HL-60 (cell line): ENCODE data around the gene BPHL.
"Not testable (repeated sequence)": the region's sequence is repeated elsewhere in the genome, so short reads cannot be mapped to it uniquely, and the experiment has no call there.

Source experiments
- DNase-seq, 2 experiments: peaks; one replicate each; pipeline ENCODE4 v3.0.0-alpha.2; 2010 to 2020; ENCODE audit warnings: low read depth in 1 of 2, low spot score in 1 of 2
- H3K27ac ChIP-seq: fragments of 250-450 bp; sonication (Bioruptor Pico); replicated peaks from 2 replicates; pipeline ENCODE4 v1.5.1; 2020; ENCODE audit warnings: mild to moderate bottlenecking, moderate library complexity
- H3K27me3 ChIP-seq: fragments of 250-450 bp; sonication (Bioruptor Pico); 2 replicates; pipeline ENCODE4 v1.5.1; 2021; ENCODE audit warnings: mild to moderate bottlenecking, moderate library complexity; ENCODE audit not compliant: insufficient read depth, poor library complexity, severe bottlenecking
- H3K4me3 ChIP-seq: replicated peaks from 2 replicates; pipeline ENCODE4 v1.5.1; 2011; ENCODE audit warnings: mild to moderate bottlenecking, control low read depth, low read length; ENCODE audit not compliant: insufficient read depth
- CTCF ChIP-seq: IDR thresholded peaks from one replicate; pipeline ENCODE4 v1.5.1; 2011; ENCODE audit warnings: low read length, control low read depth, inconsistent platforms; ENCODE audit not compliant: insufficient read depth
- GABPA ChIP-seq: IDR thresholded peaks from 2 replicates; pipeline ENCODE4 v1.6.1; 2012; ENCODE audit warnings: low read depth
- POLR2AphosphoS5 ChIP-seq: IDR thresholded peaks from 2 replicates; pipeline ENCODE4 v1.6.1; 2012; ENCODE audit warnings: low read depth
- REST ChIP-seq: IDR thresholded peaks from 2 replicates; pipeline ENCODE4 v1.6.1; 2012; ENCODE audit warnings: low read depth; ENCODE audit not compliant: insufficient replicate concordance
- SPI1 ChIP-seq: IDR thresholded peaks from 2 replicates; pipeline ENCODE4 v1.6.1; 2012; ENCODE audit warnings: low read depth, mild to moderate bottlenecking, borderline replicate concordance

The BPHL gene

GRCh38 chr6:3195420-3195694 lies 76.8 kb downstream of the BPHL start:
- Histone ChIP-seq H3K4me3 (no peak overlapping the region), H3K27ac (no peak overlapping the region), H3K27me3 (no peaks in the 10 kb centered on the region)
- no peak for DNase-seq
- no peak for TF ChIP-seq SPI1
- no peak for TF ChIP-seq GABPA
- no peak for TF ChIP-seq CTCF
- no peak for TF ChIP-seq POLR2AphosphoS5
- TF ChIP-seq REST = no peak

GRCh38 chr6:3195695-3196497 lies 77.4 kb downstream of the BPHL start:
- Histone ChIP-seq H3K27ac (no peak overlapping the region), H3K4me3 (no peak overlapping the region), H3K27me3 (no peaks in the 10 kb centered on the region)
- TF ChIP-seq SPI1 (peak; percentile 83), REST (no peak)
- DNase-seq = peak in 1 of 2 experiments; percentile 17

- no peak for DNase-seq
- H3K27ac ChIP-seq = no peak overlapping the region
- no peaks in the 10 kb centered on the region for H3K27me3 ChIP-seq
- TF ChIP-seq POLR2AphosphoS5 (no peak), GABPA (no peak), CTCF (no peak)
- no peak overlapping the region for H3K4me3 ChIP-seq
These were observed 78.3 kb downstream of the BPHL start for GRCh38 chr6:3196770-3197169.

GRCh38 chr6:3197734-3198133 lies 79.2 kb downstream of the BPHL start:
- H3K27me3 ChIP-seq, H3K27ac ChIP-seq, H3K4me3 ChIP-seq, DNase-seq: not testable (repeated sequence)

GRCh38 chr6:3199382-3199781 lies 80.9 kb downstream of the BPHL start:
- no peak overlapping the region for H3K27ac ChIP-seq
- no peaks in the 10 kb centered on the region for H3K27me3 ChIP-seq
- H3K4me3 ChIP-seq = no peak overlapping the region
- TF ChIP-seq REST (no peak), GABPA (no peak), CTCF (no peak), SPI1 (no peak), POLR2AphosphoS5 (no peak)
- DNase-seq = no peak
